Myocyte (in vitro differentiated cells): ENCODE results near the gene CDRT15L2. TPM values are rescaled to one million over a fixed set of nuclear protein-coding genes. Genes with fewer than 3 reads are reported as not detected.
"Not testable (repeated sequence)": the region's sequence is repeated elsewhere in the genome, so short reads cannot be mapped to it uniquely, and the experiment has no call there.

Source experiments
- DNase-seq: peaks from one replicate; pipeline ENCODE4 v3.0.0-alpha.2; 2012; ENCODE audit warnings: low read depth
- total RNA-seq: library from RNA; depleted of rRNA; stranded (reverse); fragments of >200 nt; gene quantifications from 2 replicates; pipeline ENCODE4 v1.2.3, GENCODE V29; 2014

CDRT15L2 gene
- total RNA-seq, 1 donor from 2014 or later = not detected

GRCh38 chr17:20573216-20573615 lies 6.3 kb upstream of the CDRT15L2 start:
- not testable (repeated sequence) for DNase-seq

DNA sequence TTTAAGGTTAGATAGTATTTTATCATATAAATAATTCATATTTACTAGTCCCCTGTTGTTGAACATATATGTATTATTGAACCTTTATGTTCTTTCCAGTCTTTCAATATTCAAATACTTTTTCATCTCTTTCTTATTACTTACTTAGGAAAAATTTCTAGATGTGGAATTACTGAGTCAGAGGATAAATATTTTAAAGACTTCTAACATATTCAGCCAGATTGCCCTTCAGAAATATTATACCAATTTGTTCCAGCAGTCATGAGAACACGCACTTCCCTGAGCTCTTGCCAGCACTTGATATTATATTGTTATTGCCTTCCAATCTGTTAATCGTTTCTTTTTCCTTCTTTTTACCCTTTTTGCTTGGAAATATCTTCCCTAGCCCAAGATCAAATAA lies 4.5 kb upstream of the CDRT15L2 start:
- DNase-seq = peak; percentile 3

GRCh38 chr17:20583891-20584577 lies 4.5 kb downstream of the CDRT15L2 start:
- not testable (repeated sequence) for DNase-seq

DNA sequence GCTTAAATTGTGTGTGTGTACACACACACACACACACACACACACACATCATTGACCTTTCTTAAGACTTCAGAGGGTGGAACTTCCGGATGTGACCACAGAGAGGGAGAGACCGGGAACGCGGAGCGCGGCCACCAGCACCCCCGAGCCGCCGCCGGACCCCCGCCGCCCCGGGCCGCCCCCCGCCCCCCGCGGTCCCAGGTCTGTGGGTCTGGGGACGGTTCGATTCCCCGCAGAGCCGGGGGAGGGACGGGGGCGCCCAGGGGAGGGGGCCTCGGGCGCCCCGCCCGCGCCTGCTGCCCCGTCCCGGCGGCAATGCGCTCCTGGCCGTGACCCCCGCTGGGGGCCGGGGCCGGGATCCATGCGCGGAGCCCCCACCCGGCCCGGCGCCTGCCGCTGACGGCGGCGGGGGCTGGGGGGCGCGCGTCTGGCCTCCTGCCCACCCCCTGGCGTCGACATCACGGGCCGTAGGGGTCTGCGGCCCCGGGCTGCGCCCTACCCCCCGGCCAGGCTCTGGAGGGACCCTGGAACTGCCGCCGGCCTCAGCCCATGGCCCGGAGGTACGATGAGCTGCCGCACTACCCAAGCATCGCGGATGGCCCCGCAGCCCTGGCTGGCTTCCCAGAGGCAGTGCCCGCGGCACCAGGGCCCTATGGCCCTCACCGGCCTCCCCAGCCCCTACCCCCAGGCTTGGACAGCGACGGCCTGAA lies 9.4 kb downstream of the CDRT15L2 start:
- not testable (repeated sequence) for DNase-seq

GRCh38 chr17:20589454-20589810 lies 9.9 kb downstream of the CDRT15L2 start:
- DNase-seq = not testable (repeated sequence)

DNA sequence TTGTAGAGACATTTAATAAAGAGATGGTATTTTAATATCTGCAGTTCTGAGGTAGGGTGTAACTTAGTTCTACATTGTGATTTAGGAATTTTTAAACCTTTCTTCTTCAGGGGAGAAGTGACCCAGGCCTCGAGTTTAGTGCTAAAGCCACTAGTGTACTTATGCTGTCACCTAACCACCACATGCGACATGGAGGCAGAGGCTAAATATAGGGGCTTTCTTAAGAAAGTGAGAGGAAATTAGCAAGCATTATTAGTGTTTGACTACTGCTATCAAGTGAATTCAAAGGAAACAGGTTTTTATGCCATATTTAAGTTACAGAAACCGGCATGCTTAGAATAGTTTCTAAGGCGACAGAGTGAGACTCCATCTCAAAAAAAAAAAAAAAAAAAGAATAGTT lies 11.5 kb downstream of the CDRT15L2 start:
- DNase-seq = not testable (repeated sequence)

DNA sequence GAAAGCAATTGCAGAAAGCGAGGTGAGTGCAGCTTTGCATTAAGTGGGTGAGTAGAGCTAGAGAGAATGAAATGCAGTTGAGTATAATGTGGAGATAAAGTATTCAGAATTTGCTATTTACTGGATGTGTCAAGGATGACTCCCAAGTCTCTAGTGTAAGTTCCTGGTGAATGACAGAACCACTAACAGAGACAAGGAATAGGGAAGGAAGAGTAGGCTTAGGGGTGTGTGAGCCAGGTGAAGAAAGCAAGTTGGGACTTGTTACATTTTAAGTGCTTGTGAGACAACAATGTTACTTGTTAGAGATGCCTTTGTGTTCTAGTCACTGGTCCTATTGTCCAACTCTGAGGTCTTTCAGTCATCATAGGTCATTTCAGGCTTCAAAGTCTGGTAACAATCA lies 26.0 kb downstream of the CDRT15L2 start:
- not testable (repeated sequence) for DNase-seq

DNA sequence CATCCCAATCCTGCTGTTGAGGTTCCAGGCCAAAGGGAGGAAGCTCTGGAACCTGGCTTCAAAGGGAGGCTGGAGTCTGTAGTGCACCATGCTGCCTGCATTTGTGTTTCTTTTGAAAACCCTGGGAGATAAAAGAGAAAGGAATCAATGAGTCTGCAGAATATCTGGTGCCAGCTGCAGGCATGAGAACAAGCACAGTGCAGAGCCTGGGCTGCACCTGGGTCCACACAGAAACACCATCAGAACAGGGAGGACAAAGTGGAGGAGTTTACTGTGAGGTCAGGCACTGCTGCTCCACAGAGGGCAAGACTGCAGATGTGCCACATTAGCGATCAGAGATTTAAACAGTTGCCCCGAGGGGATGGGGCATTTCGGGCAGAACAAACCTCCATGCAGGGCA lies 30.0 kb downstream of the CDRT15L2 start:
- not testable (repeated sequence) for DNase-seq

DNA sequence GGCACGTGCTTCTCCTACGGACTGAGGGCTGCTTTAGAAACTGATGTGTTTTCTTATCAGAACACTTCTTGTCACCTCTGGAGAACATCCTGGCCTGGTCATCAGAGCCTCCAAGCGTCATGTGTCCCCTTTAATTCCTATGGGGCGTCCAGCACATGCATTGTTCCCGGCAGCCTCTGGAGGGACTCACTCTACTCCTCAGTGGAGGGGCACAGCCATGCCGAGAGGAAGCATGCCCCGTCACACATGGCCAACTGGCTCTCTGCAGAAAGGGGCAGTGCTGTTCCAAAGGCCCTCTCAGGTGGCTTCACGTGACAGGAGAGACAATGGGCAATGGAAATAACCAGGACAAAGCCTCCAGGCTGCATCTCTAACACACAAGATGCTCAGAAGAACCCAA lies 31.8 kb downstream of the CDRT15L2 start:
- no peak for DNase-seq

- no peak for DNase-seq
These were observed 33.1 kb downstream of the CDRT15L2 start for GRCh38 chr17:20612635-20613034.

GRCh38 chr17:20613248-20613647 lies 33.7 kb downstream of the CDRT15L2 start:
- no peak for DNase-seq

- DNase-seq = no peak
These were observed 34.4 kb downstream of the CDRT15L2 start for GRCh38 chr17:20613905-20614304.

GRCh38 chr17:20615461-20615860 lies 35.9 kb downstream of the CDRT15L2 start:
- not testable (repeated sequence) for DNase-seq

Other genes with a start within 250 kb of the CDRT15L2 start
- not detected in 2 replicates for gene LGALS9B, start 112.2 kb upstream of the CDRT15L2 start, total RNA-seq